Keratinocyte (primary cell): ENCODE data around the gene HLA-DMA. TPM values are rescaled to one million over a fixed set of nuclear protein-coding genes. Genes with fewer than 3 reads are reported as not detected.
A peak's percentile ranks its signal among the peaks of the same experiment; 100 is the strongest.

ENCODE experiments used
- DNase-seq: peaks from one replicate; pipeline ENCODE4 v3.0.0-alpha.2; 2011; ENCODE audit warnings: low read depth, missing footprints, low spot score
- FAIRE-seq: peaks from 2 replicates; lab custom pipeline; 2011; peaks lifted over from hg19 to GRCh38; lab: Jason Lieb, UNC
- H2AFZ ChIP-seq: 2 replicates; pipeline ENCODE4 v1.6.0; 2012; ENCODE audit warnings: low read length, control low read depth, inconsistent platforms; ENCODE audit not compliant: control insufficient read depth
- H3K27ac ChIP-seq: 2 replicates; pipeline ENCODE4 v1.5.1; 2011; ENCODE audit warnings: low read length; ENCODE audit not compliant: control insufficient read depth, insufficient read depth
- H3K27me3 ChIP-seq: 3 replicates; pipeline ENCODE4 v1.6.0; 2011; ENCODE audit warnings: low read length; ENCODE audit not compliant: control insufficient read depth, insufficient read depth; ENCODE audit errors: extremely low read depth
- H3K36me3 ChIP-seq, 2 experiments: 2 replicates in 1 of 2; 3 replicates in 1 of 2; pipeline ENCODE4 v1.5.1; 2011; ENCODE audit warnings: low read length in 2 of 2, mild to moderate bottlenecking in 1 of 2; ENCODE audit not compliant: control insufficient read depth in 2 of 2, insufficient read depth in 2 of 2; ENCODE audit errors: extremely low read depth in 1 of 2
- H3K4me1 ChIP-seq: 3 replicates; pipeline ENCODE4 v1.5.1; 2011; ENCODE audit warnings: low read length; ENCODE audit not compliant: control insufficient read depth, insufficient read depth; ENCODE audit errors: extremely low read depth
- H3K4me2 ChIP-seq: 3 replicates; pipeline ENCODE4 v1.6.0; 2011; ENCODE audit warnings: low read depth, low read length; ENCODE audit not compliant: control insufficient read depth, insufficient read depth; ENCODE audit errors: extremely low read depth
- H3K4me3 ChIP-seq, 3 experiments: fragments of 200-600 bp in 1 of 3; sonication (generic) in 1 of 3; 2 replicates in 2 of 3; 3 replicates in 1 of 3; pipeline ENCODE4 v1.5.1; 2011 to 2016; ENCODE audit warnings: low read length in 3 of 3, mild to moderate bottlenecking in 3 of 3, control low read depth in 2 of 3, inconsistent platforms in 1 of 3, low read depth in 1 of 3, mixed read lengths in 1 of 3, mixed run types in 1 of 3, moderate library complexity in 1 of 3; ENCODE audit not compliant: control insufficient read depth in 2 of 3, insufficient read depth in 2 of 3; ENCODE audit errors: extremely low read depth in 1 of 3
- H3K79me2 ChIP-seq: 2 replicates; pipeline ENCODE4 v1.6.0; 2012; ENCODE audit warnings: low read length; ENCODE audit not compliant: control insufficient read depth, insufficient read depth
- H3K9ac ChIP-seq: 3 replicates; pipeline ENCODE4 v1.6.0; 2011; ENCODE audit warnings: low read length; ENCODE audit not compliant: control insufficient read depth, insufficient read depth; ENCODE audit errors: extremely low read depth
- H3K9me1 ChIP-seq: 3 replicates; pipeline ENCODE4 v1.6.0; 2011; ENCODE audit warnings: low read length; ENCODE audit not compliant: control insufficient read depth, insufficient read depth; ENCODE audit errors: extremely low read depth
- H3K9me3 ChIP-seq: 2 replicates; pipeline ENCODE4 v1.5.1; 2012; ENCODE audit warnings: low read depth, low read length; ENCODE audit not compliant: control insufficient read depth
- H4K20me1 ChIP-seq: 3 replicates; pipeline ENCODE4 v1.6.0; 2011; ENCODE audit warnings: low read length; ENCODE audit not compliant: control insufficient read depth, insufficient read depth; ENCODE audit errors: extremely low read depth
- CTCF ChIP-seq, 3 experiments: IDR thresholded peaks in 1 of 3; conservative IDR thresholded peaks in 1 of 3; optimal IDR thresholded peaks in 1 of 3; 2 replicates in 2 of 3; 3 replicates in 1 of 3; pipeline versions ENCODE3 to v1.5.1; 2011; ENCODE audit warnings: low read length in 3 of 3, mild to moderate bottlenecking in 3 of 3, moderate library complexity in 2 of 3, control low read depth in 1 of 3, inconsistent platforms in 1 of 3; ENCODE audit not compliant: insufficient read depth in 2 of 3; ENCODE audit errors: extremely low read depth in 1 of 3
- EZH2 ChIP-seq: IDR thresholded peaks from one replicate; pipeline ENCODE4 v1.6.1; 2012; ENCODE audit warnings: inconsistent platforms, mild to moderate bottlenecking, low read length, moderate library complexity
- dilution Hi-C: fragments of 300-500 bp; cut with MboI; formaldehyde crosslinking; loops from one replicate; pipeline ENCODE4 v1.7.0; 2020; ENCODE audit warnings: low sequenced_read_pairs; ENCODE audit not compliant: extremely low pct_ligation_motif_present
- polyA plus RNA-seq, 5 experiments: library from polyadenylated mRNA; depleted of rRNA in 3 of 5; stranded (reverse) in 3 of 5; stranded (forward) in 1 of 5; unstranded in 1 of 5; fragments of >200 nt; gene quantifications; 1 replicate in 1 of 5; 2 replicates in 3 of 5; 3 replicates in 1 of 5; pipeline versions ENCODE4 v1.2.1 to v1.2.3, GENCODE V29; 2011 to 2012; ENCODE audit warnings: missing spikeins in 2 of 5, low read depth in 1 of 5, low replicate concordance in 1 of 5

The HLA-DMA gene
- polyA plus RNA-seq, 1 donor (not counting 4 experiments of a cell fraction or from before 2014, with no cell fraction given) = 2.6 TPM

DNA sequence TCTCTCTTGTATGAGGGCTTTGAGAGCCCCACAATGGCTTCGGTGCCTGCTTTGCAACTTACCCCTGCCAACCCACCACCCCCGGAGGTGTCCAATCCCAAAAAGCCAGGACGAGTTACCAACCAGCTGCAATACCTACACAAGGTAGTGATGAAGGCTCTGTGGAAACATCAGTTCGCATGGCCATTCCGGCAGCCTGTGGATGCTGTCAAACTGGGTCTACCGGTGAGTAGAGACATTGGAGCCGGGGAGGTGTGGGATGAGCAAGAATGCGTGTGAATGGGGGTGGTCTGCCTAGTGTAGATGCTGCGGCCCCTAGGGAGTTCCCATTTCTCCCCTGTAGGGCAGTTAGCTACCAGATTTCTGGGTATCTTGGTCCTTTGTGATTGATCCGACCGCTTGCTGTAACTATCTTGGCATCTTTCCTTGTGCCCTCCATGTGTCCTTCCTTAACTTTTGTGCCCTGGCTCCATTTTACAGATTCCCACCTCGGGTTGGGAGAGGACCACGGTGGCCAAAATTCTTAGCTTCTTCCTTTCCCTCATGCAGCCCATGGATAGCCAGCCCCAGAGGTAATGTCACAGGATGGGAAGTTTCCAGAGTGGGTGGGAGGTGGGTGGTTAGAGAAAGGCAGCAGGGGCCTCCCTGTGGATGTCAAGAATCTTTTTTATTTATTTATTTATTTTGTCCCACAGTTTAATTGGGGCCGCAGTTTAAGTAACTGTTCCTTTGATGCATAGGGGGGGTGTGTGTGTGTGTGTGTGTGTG, 21.8 kb upstream of the HLA-DMA start:
- H3K4me1 ChIP-seq = peaks cover 25% of the 10 kb centered on the region
- H2AFZ ChIP-seq = no peak overlapping the region
- peak overlapping the region; percentile 76 for H3K27ac ChIP-seq
- no peaks in the 10 kb centered on the region for H3K9me3 ChIP-seq
- TF ChIP-seq EZH2 (no peak), CTCF (optimal IDR thresholded peaks at IDR 0.05 in 1 of 3, IDR thresholded peaks at IDR 0.05 in 1 of 3, conservative IDR thresholded peaks at IDR 0.05 in 1 of 3; ENCODE audit: extremely low read depth in 1 of 3, insufficient read depth in 2 of 3, low read length in 3 of 3) (no peak)
- H3K79me2 ChIP-seq = peaks cover 70% of the 10 kb centered on the region
- H4K20me1 ChIP-seq = peaks cover 72% of the 10 kb centered on the region
- DNase-seq (no peak), FAIRE-seq (no peak)
- H3K36me3 ChIP-seq = peaks cover 53 to 75% of the 10 kb centered on the region in 2 experiments
- peaks cover 10% of the 10 kb centered on the region for H3K9me1 ChIP-seq
- H3K4me3 ChIP-seq = peak overlapping the region; percentile 88 to 99 (median 90)
- peak overlapping the region; percentile 98 for H3K4me2 ChIP-seq
- H3K9ac ChIP-seq = peak overlapping the region; percentile 90
- H3K27me3 ChIP-seq = no peaks in the 10 kb centered on the region
- dilution Hi-C loops = no loop called here

DNA sequence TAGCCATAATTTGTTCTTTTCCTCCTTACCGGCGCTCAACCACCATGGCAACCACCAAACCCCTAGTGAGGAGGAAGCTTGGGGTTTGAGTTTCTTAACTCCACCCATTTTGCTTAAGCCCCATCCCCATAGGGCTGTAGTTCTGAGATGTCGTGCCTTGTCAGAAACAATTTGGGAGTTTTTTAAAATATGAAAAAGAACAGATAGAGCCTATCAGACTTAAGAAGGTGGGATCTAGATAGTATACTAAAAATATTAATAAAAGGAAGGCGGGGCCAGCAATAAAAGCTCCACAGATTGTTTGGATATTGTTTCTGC, 21.1 kb upstream of the HLA-DMA start:
- Histone ChIP-seq H3K9ac (peak overlapping the region; percentile 90), H3K36me3 (peaks cover 49 to 69% of the 10 kb centered on the region in 2 experiments), H3K9me3 (no peaks in the 10 kb centered on the region), H2AFZ (no peak overlapping the region), H4K20me1 (peaks cover 66% of the 10 kb centered on the region), H3K79me2 (peaks cover 71% of the 10 kb centered on the region), H3K4me3 (peak overlapping the region; percentile 88 to 99 (median 90)), H3K4me2 (peak overlapping the region; percentile 98), H3K9me1 (peaks cover 10% of the 10 kb centered on the region), H3K27ac (peak overlapping the region; percentile 76), H3K27me3 (no peaks in the 10 kb centered on the region), H3K4me1 (peaks cover 25% of the 10 kb centered on the region)
- dilution Hi-C loops = no loop called here
- no peak for DNase-seq
- FAIRE-seq = no peak
- TF ChIP-seq EZH2 (no peak), CTCF (optimal IDR thresholded peaks at IDR 0.05 in 1 of 3, IDR thresholded peaks at IDR 0.05 in 1 of 3, conservative IDR thresholded peaks at IDR 0.05 in 1 of 3; ENCODE audit: extremely low read depth in 1 of 3, insufficient read depth in 2 of 3, low read length in 3 of 3) (no peak)
